ENCODE data around the gene CTIF. TPM values are rescaled to one million over a fixed set of nuclear protein-coding genes. Genes with fewer than 3 reads are reported as not detected.

CTIF gene
- total and polyA plus RNA-seq, 4 donors = 10.6 to 26.7 (median 12.3) TPM

DNA sequence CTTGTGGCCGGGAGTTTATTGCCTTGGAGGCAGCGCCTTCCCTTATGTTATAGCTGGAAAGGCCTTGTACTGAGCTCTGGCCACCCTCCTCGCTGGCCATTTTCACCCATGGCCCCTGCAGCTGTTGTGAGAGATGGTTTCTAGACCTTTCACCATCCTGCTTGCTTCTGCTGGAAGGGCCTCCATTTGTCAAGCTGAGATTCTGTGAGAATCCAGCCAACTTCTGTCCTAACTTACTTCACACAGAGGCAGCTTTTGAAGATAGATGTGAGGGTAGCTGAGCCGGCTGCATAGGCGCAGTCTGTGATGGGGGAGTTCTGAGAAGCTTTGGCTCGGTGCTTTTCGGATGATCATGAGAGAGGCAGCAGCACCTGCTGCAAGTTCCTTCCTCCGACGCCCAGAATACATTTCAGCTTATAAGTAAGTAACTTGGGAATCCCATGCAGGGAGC is 8.7 kb downstream of the CTIF start:
- H3K27ac ChIP-seq (ENCODE audit: low read depth in 1 of 2, low read length in 2 of 2) = peak overlapping the region; percentile 42 to 52
- no peak for DNase-seq (ENCODE audit: low spot score)
- 94% methylated on average over 9 of the region's 9 CpGs for WGBS
- H3K9me3 ChIP-seq (ENCODE audit: control insufficient read depth in 4 of 4, low read length in 3 of 4) = no peaks in the 10 kb centered on the region
- H3K4me3 ChIP-seq (ENCODE audit: low read depth in 1 of 3, low read length in 3 of 3) = no peak overlapping the region
- no peaks in the 10 kb centered on the region for H3K36me3 ChIP-seq (ENCODE audit: control insufficient read depth in 4 of 4, insufficient read depth in 3 of 4, low read depth in 1 of 4, low read length in 3 of 4)
- TF ChIP-seq JUND (IDR thresholded peaks at IDR 0.05) (no peak), GABPA (IDR thresholded peaks at IDR 0.05 in 1 of 2, conservative IDR thresholded peaks at IDR 0.05 in 1 of 2) (no peak), TAF1 (conservative IDR thresholded peaks at IDR 0.05) (no peak), HNF4A (conservative IDR thresholded peaks at IDR 0.05) (no peak), YY1 (IDR thresholded peaks at IDR 0.05) (no peak), RAD21 (IDR thresholded peaks at IDR 0.05) (no peak), FOXA2 (IDR thresholded peaks at IDR 0.05) (no peak), HNF4G (IDR thresholded peaks at IDR 0.05) (no peak), EGR1 (IDR thresholded peaks at IDR 0.05; ENCODE audit: low read depth in 2 of 2) (no peak)
- TF ChIP-seq, protein P1, sequence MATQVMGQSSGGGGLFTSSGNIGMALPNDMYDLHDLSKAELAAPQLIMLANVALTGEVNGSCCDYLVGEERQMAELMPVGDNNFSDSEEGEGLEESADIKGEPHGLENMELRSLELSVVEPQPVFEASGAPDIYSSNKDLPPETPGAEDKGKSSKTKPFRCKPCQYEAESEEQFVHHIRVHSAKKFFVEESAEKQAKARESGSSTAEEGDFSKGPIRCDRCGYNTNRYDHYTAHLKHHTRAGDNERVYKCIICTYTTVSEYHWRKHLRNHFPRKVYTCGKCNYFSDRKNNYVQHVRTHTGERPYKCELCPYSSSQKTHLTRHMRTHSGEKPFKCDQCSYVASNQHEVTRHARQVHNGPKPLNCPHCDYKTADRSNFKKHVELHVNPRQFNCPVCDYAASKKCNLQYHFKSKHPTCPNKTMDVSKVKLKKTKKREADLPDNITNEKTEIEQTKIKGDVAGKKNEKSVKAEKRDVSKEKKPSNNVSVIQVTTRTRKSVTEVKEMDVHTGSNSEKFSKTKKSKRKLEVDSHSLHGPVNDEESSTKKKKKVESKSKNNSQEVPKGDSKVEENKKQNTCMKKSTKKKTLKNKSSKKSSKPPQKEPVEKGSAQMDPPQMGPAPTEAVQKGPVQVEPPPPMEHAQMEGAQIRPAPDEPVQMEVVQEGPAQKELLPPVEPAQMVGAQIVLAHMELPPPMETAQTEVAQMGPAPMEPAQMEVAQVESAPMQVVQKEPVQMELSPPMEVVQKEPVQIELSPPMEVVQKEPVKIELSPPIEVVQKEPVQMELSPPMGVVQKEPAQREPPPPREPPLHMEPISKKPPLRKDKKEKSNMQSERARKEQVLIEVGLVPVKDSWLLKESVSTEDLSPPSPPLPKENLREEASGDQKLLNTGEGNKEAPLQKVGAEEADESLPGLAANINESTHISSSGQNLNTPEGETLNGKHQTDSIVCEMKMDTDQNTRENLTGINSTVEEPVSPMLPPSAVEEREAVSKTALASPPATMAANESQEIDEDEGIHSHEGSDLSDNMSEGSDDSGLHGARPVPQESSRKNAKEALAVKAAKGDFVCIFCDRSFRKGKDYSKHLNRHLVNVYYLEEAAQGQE (IDR thresholded peaks at IDR 0.05) = no peak
- TF ChIP-seq, protein P2, sequence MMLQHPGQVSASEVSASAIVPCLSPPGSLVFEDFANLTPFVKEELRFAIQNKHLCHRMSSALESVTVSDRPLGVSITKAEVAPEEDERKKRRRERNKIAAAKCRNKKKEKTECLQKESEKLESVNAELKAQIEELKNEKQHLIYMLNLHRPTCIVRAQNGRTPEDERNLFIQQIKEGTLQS (IDR thresholded peaks at IDR 0.05) = no peak
- TF ChIP-seq, protein P3, sequence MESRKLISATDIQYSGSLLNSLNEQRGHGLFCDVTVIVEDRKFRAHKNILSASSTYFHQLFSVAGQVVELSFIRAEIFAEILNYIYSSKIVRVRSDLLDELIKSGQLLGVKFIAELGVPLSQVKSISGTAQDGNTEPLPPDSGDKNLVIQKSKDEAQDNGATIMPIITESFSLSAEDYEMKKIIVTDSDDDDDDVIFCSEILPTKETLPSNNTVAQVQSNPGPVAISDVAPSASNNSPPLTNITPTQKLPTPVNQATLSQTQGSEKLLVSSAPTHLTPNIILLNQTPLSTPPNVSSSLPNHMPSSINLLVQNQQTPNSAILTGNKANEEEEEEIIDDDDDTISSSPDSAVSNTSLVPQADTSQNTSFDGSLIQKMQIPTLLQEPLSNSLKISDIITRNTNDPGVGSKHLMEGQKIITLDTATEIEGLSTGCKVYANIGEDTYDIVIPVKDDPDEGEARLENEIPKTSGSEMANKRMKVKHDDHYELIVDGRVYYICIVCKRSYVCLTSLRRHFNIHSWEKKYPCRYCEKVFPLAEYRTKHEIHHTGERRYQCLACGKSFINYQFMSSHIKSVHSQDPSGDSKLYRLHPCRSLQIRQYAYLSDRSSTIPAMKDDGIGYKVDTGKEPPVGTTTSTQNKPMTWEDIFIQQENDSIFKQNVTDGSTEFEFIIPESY (IDR thresholded peaks at IDR 0.05) = no peak
- peaks cover 7 to 33% (median 18%) of the 10 kb centered on the region in 4 donors for H3K4me1 ChIP-seq (ENCODE audit: control insufficient read depth in 4 of 4, insufficient read depth in 4 of 4, low read length in 3 of 4)
- no peak overlapping the region for H3K9ac ChIP-seq (ENCODE audit: low read depth in 1 of 2, low read length in 2 of 2)
- no peaks in the 10 kb centered on the region for H3K27me3 ChIP-seq (ENCODE audit: control insufficient read depth in 4 of 4, insufficient read depth in 4 of 4, low read length in 3 of 4)

DNA sequence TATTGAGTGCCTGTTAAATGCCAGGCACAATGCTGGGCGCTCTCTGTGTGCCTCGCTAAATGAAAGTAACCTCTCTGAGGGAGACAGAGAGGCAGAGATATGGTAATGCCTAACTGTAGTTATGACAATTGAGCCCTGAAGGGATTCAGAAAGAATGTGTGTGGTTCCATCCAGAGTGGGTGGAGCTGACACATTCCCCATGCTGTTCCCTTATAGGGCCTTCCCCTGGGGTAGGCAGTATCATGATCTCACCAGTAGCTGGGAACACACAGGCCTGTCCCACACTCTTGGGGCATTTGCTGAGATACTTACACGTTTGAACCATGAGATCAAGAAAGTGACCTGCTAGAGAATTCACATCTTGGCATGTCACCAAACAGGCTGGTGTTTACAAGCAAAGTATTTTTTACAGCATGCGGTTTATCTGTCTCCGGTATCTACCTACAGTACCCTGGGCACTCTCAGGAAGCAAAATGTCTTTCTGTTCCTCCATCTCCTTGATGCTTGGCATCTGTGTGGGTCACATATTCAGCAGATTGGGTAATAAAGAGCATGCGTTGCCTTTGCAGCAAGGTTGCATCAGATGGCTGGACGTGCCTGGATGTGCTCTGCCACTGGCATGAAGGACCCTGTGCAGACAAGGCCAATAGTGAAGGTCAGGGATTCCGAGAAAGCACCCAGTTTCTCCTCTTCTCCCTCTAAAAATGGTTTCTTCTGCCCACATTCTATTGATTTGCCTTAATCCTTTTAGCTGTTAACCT is 9.4 kb downstream of the CTIF start:
- H3K9ac ChIP-seq (ENCODE audit: low read depth in 1 of 2, low read length in 2 of 2) = no peak overlapping the region
- H3K4me3 ChIP-seq (ENCODE audit: low read depth in 1 of 3, low read length in 3 of 3) = no peak overlapping the region
- DNase-seq (ENCODE audit: low spot score) = no peak
- no peaks in the 10 kb centered on the region for H3K9me3 ChIP-seq (ENCODE audit: control insufficient read depth in 4 of 4, low read length in 3 of 4)
- H3K36me3 ChIP-seq (ENCODE audit: control insufficient read depth in 4 of 4, insufficient read depth in 3 of 4, low read depth in 1 of 4, low read length in 3 of 4) = no peaks in the 10 kb centered on the region
- WGBS = 55% methylated on average over 8 of the region's 8 CpGs
- peak; percentile 77 to 86 for TF ChIP-seq HNF4A (conservative IDR thresholded peaks at IDR 0.05)
- TF ChIP-seq FOXA2 (IDR thresholded peaks at IDR 0.05) = peak; percentile 21
- peak; percentile 54 to 67 for TF ChIP-seq JUND (IDR thresholded peaks at IDR 0.05)
- TF ChIP-seq RAD21 (IDR thresholded peaks at IDR 0.05) = peak; percentile 38 to 62
- TF ChIP-seq, protein P2 (IDR thresholded peaks at IDR 0.05) = peak; percentile 91
- peak; percentile 54 for TF ChIP-seq SP1 (IDR thresholded peaks at IDR 0.05)
- TF ChIP-seq, protein P4, sequence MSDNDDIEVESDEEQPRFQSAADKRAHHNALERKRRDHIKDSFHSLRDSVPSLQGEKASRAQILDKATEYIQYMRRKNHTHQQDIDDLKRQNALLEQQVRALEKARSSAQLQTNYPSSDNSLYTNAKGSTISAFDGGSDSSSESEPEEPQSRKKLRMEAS (IDR thresholded peaks at IDR 0.05) = peak; percentile 67
- TF ChIP-seq YY1 (IDR thresholded peaks at IDR 0.05) = peak; percentile 90
- TF ChIP-seq, protein P1 (IDR thresholded peaks at IDR 0.05) = no peak
- TF ChIP-seq EGR1 (IDR thresholded peaks at IDR 0.05; ENCODE audit: low read depth in 2 of 2) = no peak
- peak; percentile 9 for TF ChIP-seq NR2F2 (IDR thresholded peaks at IDR 0.05)
- peak; percentile 74 to 86 for TF ChIP-seq RXRA (IDR thresholded peaks at IDR 0.05)
- TF ChIP-seq HNF4G (IDR thresholded peaks at IDR 0.05) = no peak
- H3K27ac ChIP-seq (ENCODE audit: low read depth in 1 of 2, low read length in 2 of 2) = peak overlapping the region; percentile 42 to 52
- no peaks in the 10 kb centered on the region for H3K27me3 ChIP-seq (ENCODE audit: control insufficient read depth in 4 of 4, insufficient read depth in 4 of 4, low read length in 3 of 4)
- H3K4me1 ChIP-seq (ENCODE audit: control insufficient read depth in 4 of 4, insufficient read depth in 4 of 4, low read length in 3 of 4) = peaks cover 7 to 39% (median 23%) of the 10 kb centered on the region in 4 donors

All from liver (tissue), 9 donors.